NCI-H187 treated with DMSO at 0.1 percent for 48 hours (cell line): ENCODE results near the gene EFCAB12.
"Not testable (repeated sequence)": the region's sequence is repeated elsewhere in the genome, so short reads cannot be mapped to it uniquely, and the experiment has no call there.

Experiments
- DNase-seq: peaks from one replicate; lab custom pipeline; 2025; lab: John Stamatoyannopoulos, UW

The EFCAB12 gene

GRCh38 chr3:129419476-129419875, 9.0 kb downstream of the EFCAB12 start:
- DNase-seq = no peak

- DNase-seq = no peak
Measured at GRCh38 chr3:129418041-129418973, 10.1 kb downstream of the EFCAB12 start.

- DNase-seq = no peak
Measured at GRCh38 chr3:129417326-129417725, 11.1 kb downstream of the EFCAB12 start.

GRCh38 chr3:129416415-129416814, 12.0 kb downstream of the EFCAB12 start:
- DNase-seq = no peak

- DNase-seq = no peak
Measured at GRCh38 chr3:129415830-129416229, 12.6 kb downstream of the EFCAB12 start.

- DNase-seq = no peak
Measured at GRCh38 chr3:129415378-129415777, 13.1 kb downstream of the EFCAB12 start.

GRCh38 chr3:129413687-129414506, 14.5 kb downstream of the EFCAB12 start:
- DNase-seq = no peak

- not testable (repeated sequence) for DNase-seq
Measured at GRCh38 chr3:129413238-129413637, 15.2 kb downstream of the EFCAB12 start.

- DNase-seq = no peak
Measured at GRCh38 chr3:129412542-129413198, 15.8 kb downstream of the EFCAB12 start.

- no peak for DNase-seq
Measured at GRCh38 chr3:129410971-129411370, 17.5 kb downstream of the EFCAB12 start.

- no peak for DNase-seq
Measured at GRCh38 chr3:129409541-129409940, 18.9 kb downstream of the EFCAB12 start.

GRCh38 chr3:129404610-129405009, 23.8 kb downstream of the EFCAB12 start:
- no peak for DNase-seq

GRCh38 chr3:129404130-129404529, 24.3 kb downstream of the EFCAB12 start:
- DNase-seq = no peak

- DNase-seq = no peak
Measured at GRCh38 chr3:129403450-129403849, 25.0 kb downstream of the EFCAB12 start.

- DNase-seq = no peak
Measured at GRCh38 chr3:129402616-129403015, 25.8 kb downstream of the EFCAB12 start.

- DNase-seq = no peak
Measured at GRCh38 chr3:129402210-129402609, 26.2 kb downstream of the EFCAB12 start.

GRCh38 chr3:129399895-129400357, 28.5 kb downstream of the EFCAB12 start:
- DNase-seq = no peak

GRCh38 chr3:129399145-129399894, 29.1 kb downstream of the EFCAB12 start:
- DNase-seq = peak; percentile 78

GRCh38 chr3:129398803-129399144, 29.7 kb downstream of the EFCAB12 start:
- no peak for DNase-seq

GRCh38 chr3:129393760-129394564, 34.5 kb downstream of the EFCAB12 start:
- DNase-seq = not testable (repeated sequence)

GRCh38 chr3:129393271-129393670, 35.2 kb downstream of the EFCAB12 start:
- no peak for DNase-seq
